ENCODE measurements around the gene LRRC59. TPM values are rescaled to one million over a fixed set of nuclear protein-coding genes. Genes with fewer than 3 reads are reported as not detected.

Gene LRRC59
- total and polyA plus RNA-seq, 8 donors = 29.3 to 114 (median 72.4) TPM

DNA sequence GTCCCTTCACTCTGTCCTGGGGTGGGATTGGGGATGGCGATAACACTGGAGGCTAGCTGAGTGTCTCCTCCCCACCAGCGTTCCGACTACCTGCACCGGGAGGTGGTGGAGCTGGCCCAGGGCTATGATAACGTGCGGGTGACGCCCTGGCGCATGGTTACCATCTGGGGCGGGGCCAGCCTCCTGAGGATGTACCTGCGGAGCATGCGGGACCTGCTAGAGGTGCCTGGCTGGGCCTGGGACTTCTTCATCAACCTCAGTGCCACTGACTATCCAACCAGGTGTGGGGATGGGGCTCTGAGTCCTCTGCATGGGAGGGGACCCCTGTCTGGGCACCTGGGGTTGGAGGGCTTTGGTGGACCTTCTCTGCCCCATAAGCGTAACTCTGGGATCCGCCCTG lies 42.5 kb downstream of the LRRC59 start:
- intact Hi-C loops (cut with DNase I) = loop anchor here in 1 of 3 donors (10.0 kb wide), 1 partner anchor 270 kb away; no protein-coding TSS in a partner anchor
- Histone ChIP-seq H3K36me3 (peaks cover 0 to 39% (median 10%) of the 10 kb centered on the region in 3 donors), H3K27me3 (no peaks in the 10 kb centered on the region), H3K9me3 (no peaks in the 10 kb centered on the region), H3K4me1 (no peaks in the 10 kb centered on the region), H3K27ac (no peak overlapping the region), H3K4me3 (no peak overlapping the region)
- TF ChIP-seq, protein P1, sequence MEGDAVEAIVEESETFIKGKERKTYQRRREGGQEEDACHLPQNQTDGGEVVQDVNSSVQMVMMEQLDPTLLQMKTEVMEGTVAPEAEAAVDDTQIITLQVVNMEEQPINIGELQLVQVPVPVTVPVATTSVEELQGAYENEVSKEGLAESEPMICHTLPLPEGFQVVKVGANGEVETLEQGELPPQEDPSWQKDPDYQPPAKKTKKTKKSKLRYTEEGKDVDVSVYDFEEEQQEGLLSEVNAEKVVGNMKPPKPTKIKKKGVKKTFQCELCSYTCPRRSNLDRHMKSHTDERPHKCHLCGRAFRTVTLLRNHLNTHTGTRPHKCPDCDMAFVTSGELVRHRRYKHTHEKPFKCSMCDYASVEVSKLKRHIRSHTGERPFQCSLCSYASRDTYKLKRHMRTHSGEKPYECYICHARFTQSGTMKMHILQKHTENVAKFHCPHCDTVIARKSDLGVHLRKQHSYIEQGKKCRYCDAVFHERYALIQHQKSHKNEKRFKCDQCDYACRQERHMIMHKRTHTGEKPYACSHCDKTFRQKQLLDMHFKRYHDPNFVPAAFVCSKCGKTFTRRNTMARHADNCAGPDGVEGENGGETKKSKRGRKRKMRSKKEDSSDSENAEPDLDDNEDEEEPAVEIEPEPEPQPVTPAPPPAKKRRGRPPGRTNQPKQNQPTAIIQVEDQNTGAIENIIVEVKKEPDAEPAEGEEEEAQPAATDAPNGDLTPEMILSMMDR (IDR thresholded peaks at IDR 0.05) = no peak
- FAIRE-seq (no peak), DNase-seq (peak in 2 of 6 donors; percentile 9 to 80), ATAC-seq (no peak)
- WGBS, 2 donors = 93 to 95% methylated on average over 13 of the region's 13 CpGs

DNA sequence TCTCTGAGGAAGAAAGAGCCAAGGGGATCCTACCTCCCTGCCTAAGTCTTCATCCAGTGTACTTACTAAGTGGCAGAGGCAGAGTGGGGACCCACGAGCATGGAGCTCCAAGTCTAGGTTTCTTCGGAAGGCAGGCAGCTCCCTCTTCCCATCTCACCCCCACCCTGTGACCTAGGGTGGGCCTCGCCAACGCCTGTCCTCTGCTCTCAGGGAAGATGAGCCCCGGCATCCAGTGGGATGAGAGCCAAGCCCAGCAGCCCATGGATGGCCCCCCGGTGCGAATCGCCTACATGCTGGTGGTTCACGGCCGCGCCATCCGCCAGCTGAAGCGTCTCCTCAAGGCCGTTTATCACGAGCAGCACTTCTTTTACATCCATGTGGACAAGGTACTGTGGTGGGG lies 43.1 kb downstream of the LRRC59 start:
- TF ChIP-seq, protein P1 (IDR thresholded peaks at IDR 0.05) = no peak
- no peak for DNase-seq
- H3K4me1 ChIP-seq = no peaks in the 10 kb centered on the region
- FAIRE-seq = no peak
- H3K9me3 ChIP-seq = no peaks in the 10 kb centered on the region
- H3K36me3 ChIP-seq = peaks cover 0 to 39% (median 10%) of the 10 kb centered on the region in 3 donors
- no peak overlapping the region for H3K4me3 ChIP-seq
- H3K27ac ChIP-seq = no peak overlapping the region
- WGBS, 2 donors = 92 to 93% methylated on average over 15 of the region's 15 CpGs
- ATAC-seq = no peak
- no peaks in the 10 kb centered on the region for H3K27me3 ChIP-seq
- intact Hi-C loops (cut with DNase I) = loop anchor here in 1 of 3 donors (10.0 kb wide), 1 partner anchor 271 kb away; no protein-coding TSS in a partner anchor

DNA sequence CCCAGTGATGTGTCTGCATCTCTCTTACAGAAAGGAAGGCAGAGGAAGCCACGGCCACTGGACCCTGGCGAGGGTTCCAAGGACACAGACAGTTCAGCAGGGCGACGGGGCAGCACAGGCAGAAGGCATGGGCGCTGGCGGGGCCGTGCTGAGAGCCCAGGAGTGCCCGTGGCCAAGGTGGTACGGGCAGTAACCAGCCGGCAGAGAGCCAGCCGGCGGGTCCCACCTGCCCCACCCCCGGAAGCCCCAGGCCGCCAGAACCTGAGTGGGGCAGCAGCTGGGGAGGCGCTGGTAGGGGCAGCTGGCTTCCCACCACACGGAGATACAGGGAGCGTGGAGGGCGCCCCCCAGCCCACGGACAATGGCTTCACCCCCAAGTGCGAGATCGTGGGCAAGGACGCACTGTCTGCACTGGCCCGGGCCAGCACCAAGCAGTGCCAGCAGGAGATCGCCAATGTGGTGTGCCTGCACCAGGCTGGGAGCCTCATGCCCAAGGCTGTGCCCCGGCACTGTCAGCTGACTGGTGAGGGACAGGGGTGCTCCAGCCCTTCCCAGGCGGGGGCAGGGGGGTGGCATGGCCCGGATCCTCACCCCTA lies 43.6 kb downstream of the LRRC59 start:
- ATAC-seq (no peak), FAIRE-seq (no peak), DNase-seq (peak in 2 of 6 donors; percentile 10 to 68)
- Histone ChIP-seq H3K27ac (no peak overlapping the region), H3K4me3 (no peak overlapping the region), H3K4me1 (no peaks in the 10 kb centered on the region), H3K27me3 (no peaks in the 10 kb centered on the region), H3K36me3 (peaks cover 0 to 39% (median 10%) of the 10 kb centered on the region in 3 donors), H3K9me3 (no peaks in the 10 kb centered on the region)
- WGBS, 2 donors = 92 to 94% methylated on average over 27 of the region's 27 CpGs
- TF ChIP-seq, protein P1 (IDR thresholded peaks at IDR 0.05) = no peak
- intact Hi-C loops (cut with DNase I) = loop anchor here in 1 of 3 donors (10.0 kb wide), 1 partner anchor 271 kb away; no protein-coding TSS in a partner anchor

DNA sequence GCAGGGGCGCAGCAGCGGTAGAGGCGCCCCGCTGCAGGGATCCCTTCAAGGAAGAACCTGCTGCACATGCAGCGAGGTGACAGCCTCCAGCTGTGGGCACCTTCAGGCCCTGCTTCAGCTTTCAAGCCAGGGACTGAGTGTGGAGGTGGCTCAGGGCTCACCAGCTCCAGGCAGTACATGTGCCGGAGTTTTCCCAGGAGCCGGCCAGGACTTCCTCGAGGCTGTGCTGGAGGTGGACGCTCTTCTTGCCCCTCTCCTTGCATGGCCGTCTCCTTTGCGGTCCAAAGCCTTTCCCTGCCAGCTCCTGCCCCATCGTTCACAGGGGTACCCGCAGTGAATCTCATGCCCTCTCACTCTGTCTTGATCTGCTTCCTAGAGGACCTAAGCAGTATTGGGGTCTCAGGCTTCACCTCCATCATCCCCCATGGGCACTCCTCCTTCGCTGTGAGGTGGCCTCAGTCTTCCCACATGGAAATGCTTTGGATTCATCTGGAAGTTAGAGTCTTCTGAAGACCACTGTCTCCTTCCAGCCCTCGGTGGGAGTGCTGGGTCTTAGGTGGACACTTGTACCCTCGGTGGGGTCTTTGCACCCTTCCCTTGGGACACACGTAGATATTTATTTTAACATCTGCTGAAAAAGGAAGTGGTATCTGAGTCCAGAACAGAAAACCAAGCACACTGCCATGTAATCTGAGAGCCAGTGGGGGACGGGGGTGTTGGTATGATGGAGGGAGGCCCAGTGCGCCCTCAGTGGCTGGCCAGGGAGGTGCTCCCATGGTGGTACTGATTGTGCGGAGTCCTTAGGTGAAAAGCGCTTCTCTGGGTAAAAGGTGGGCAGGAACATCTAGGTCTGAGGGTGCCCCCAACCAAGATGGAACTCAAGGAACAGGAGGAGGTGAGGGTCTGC lies 44.4 kb downstream of the LRRC59 start:
- Histone ChIP-seq H3K4me1 (no peaks in the 10 kb centered on the region), H3K36me3 (peaks cover 0 to 32% (median 10%) of the 10 kb centered on the region in 3 donors), H3K27me3 (no peaks in the 10 kb centered on the region), H3K27ac (no peak overlapping the region), H3K9me3 (no peaks in the 10 kb centered on the region), H3K4me3 (no peak overlapping the region)
- WGBS, 2 donors = 91 to 93% methylated on average over 21 of the region's 21 CpGs
- FAIRE-seq (no peak), ATAC-seq (no peak), DNase-seq (peak in 1 of 6 donors; percentile 10)
- intact Hi-C loops (cut with DNase I) = loop anchor here in 1 of 3 donors (10.0 kb wide), 1 partner anchor 272 kb away; no protein-coding TSS in a partner anchor
- TF ChIP-seq, protein P1 (IDR thresholded peaks at IDR 0.05) = no peak
